ENCODE results near the gene RPL23. TPM values are rescaled to one million over a fixed set of nuclear protein-coding genes. Genes with fewer than 3 reads are reported as not detected.
A peak's percentile ranks its signal among the peaks of the same experiment; 100 is the strongest.

RPL23 gene
- polyA plus RNA-seq (2013, experiment 1 of 4): 2,565 TPM
- 2,389 TPM for polyA plus RNA-seq (2013, experiment 2 of 4)
- 2,415 TPM for polyA plus RNA-seq (2013, experiment 3 of 4)
- 2,794 TPM for polyA plus RNA-seq (2013, experiment 4 of 4)

- Histone ChIP-seq H3K4me3 (ENCODE audit: insufficient read depth, low read depth, low read length) (peak within 1 kb of the TSS; percentile 88), H3K4me1 (ENCODE audit: control insufficient read depth, insufficient read depth, low read length) (peaks cover 7% of the 10 kb centered on the region), H3K27ac (ENCODE audit: insufficient read depth, low read depth, low read length, poor library complexity, severe bottlenecking) (peak within 1 kb of the TSS; percentile 97), H3K36me3 (ENCODE audit: control insufficient read depth, insufficient read depth, low read length) (peaks cover 30% of the 10 kb centered on the region), H3K27me3 (ENCODE audit: control insufficient read depth, insufficient read depth, low read length, poor library complexity, severe bottlenecking) (no peaks in the 10 kb centered on the region), H3K9me3 (ENCODE audit: control insufficient read depth, low read length) (no peaks in the 10 kb centered on the region)
- WGBS, 2 experiments: 0 to 1% methylated on average over 46 to 48 of the region's 48 CpGs
Measured at GRCh38 chr17:38853292-38854219, at the start of gene RPL23. Gene RPL23 (minus strand): TSS chr17:38853721. CDS start chr17:38853710, 11 bp downstream.

- peak overlapping the region; percentile 27 for H3K27ac ChIP-seq (ENCODE audit: insufficient read depth, low read depth, low read length, poor library complexity, severe bottlenecking)
- H3K27me3 ChIP-seq (ENCODE audit: control insufficient read depth, insufficient read depth, low read length, poor library complexity, severe bottlenecking): no peaks in the 10 kb centered on the region
- H3K4me3 ChIP-seq (ENCODE audit: insufficient read depth, low read depth, low read length): no peak overlapping the region
- no peaks in the 10 kb centered on the region for H3K9me3 ChIP-seq (ENCODE audit: control insufficient read depth, low read length)
- WGBS, 2 experiments: 70 to 73% methylated on average over 10 of the region's 10 CpGs
- peaks cover 30% of the 10 kb centered on the region for H3K4me1 ChIP-seq (ENCODE audit: control insufficient read depth, insufficient read depth, low read length)
- peaks cover 5% of the 10 kb centered on the region for H3K36me3 ChIP-seq (ENCODE audit: control insufficient read depth, insufficient read depth, low read length)
Measured at GRCh38 chr17:38900978-38901656, 47.6 kb upstream of the RPL23 start.

GRCh38 chr17:38899421-38899820, 45.9 kb upstream of the RPL23 start:
- Histone ChIP-seq H3K4me1 (ENCODE audit: control insufficient read depth, insufficient read depth, low read length) (peaks cover 34% of the 10 kb centered on the region), H3K4me3 (ENCODE audit: insufficient read depth, low read depth, low read length) (no peak overlapping the region), H3K36me3 (ENCODE audit: control insufficient read depth, insufficient read depth, low read length) (peaks cover 5% of the 10 kb centered on the region), H3K9me3 (ENCODE audit: control insufficient read depth, low read length) (no peaks in the 10 kb centered on the region), H3K27ac (ENCODE audit: insufficient read depth, low read depth, low read length, poor library complexity, severe bottlenecking) (no peak overlapping the region), H3K27me3 (ENCODE audit: control insufficient read depth, insufficient read depth, low read length, poor library complexity, severe bottlenecking) (no peaks in the 10 kb centered on the region)
- WGBS, 2 experiments: 93 to 97% methylated on average over 5 of the region's 5 CpGs

- H3K4me1 ChIP-seq (ENCODE audit: control insufficient read depth, insufficient read depth, low read length): peaks cover 34% of the 10 kb centered on the region
- peaks cover 5% of the 10 kb centered on the region for H3K36me3 ChIP-seq (ENCODE audit: control insufficient read depth, insufficient read depth, low read length)
- WGBS, 2 experiments: 92% methylated on average over 11 of the region's 11 CpGs
- H3K4me3 ChIP-seq (ENCODE audit: insufficient read depth, low read depth, low read length): no peak overlapping the region
- H3K27ac ChIP-seq (ENCODE audit: insufficient read depth, low read depth, low read length, poor library complexity, severe bottlenecking): no peak overlapping the region
- no peaks in the 10 kb centered on the region for H3K9me3 ChIP-seq (ENCODE audit: control insufficient read depth, low read length)
- H3K27me3 ChIP-seq (ENCODE audit: control insufficient read depth, insufficient read depth, low read length, poor library complexity, severe bottlenecking): no peaks in the 10 kb centered on the region
Measured at GRCh38 chr17:38898812-38899348, 45.4 kb upstream of the RPL23 start.

GRCh38 chr17:38898291-38898679, 44.8 kb upstream of the RPL23 start:
- Histone ChIP-seq H3K4me1 (ENCODE audit: control insufficient read depth, insufficient read depth, low read length) (peaks cover 39% of the 10 kb centered on the region), H3K36me3 (ENCODE audit: control insufficient read depth, insufficient read depth, low read length) (peaks cover 5% of the 10 kb centered on the region), H3K4me3 (ENCODE audit: insufficient read depth, low read depth, low read length) (no peak overlapping the region), H3K27ac (ENCODE audit: insufficient read depth, low read depth, low read length, poor library complexity, severe bottlenecking) (no peak overlapping the region), H3K9me3 (ENCODE audit: control insufficient read depth, low read length) (no peaks in the 10 kb centered on the region), H3K27me3 (ENCODE audit: control insufficient read depth, insufficient read depth, low read length, poor library complexity, severe bottlenecking) (no peaks in the 10 kb centered on the region)
- WGBS, 2 experiments: 81 to 83% methylated on average over 9 of the region's 9 CpGs

GRCh38 chr17:38897671-38898290, 44.3 kb upstream of the RPL23 start:
- H3K4me3 ChIP-seq (ENCODE audit: insufficient read depth, low read depth, low read length): no peak overlapping the region
- no peaks in the 10 kb centered on the region for H3K9me3 ChIP-seq (ENCODE audit: control insufficient read depth, low read length)
- peaks cover 43% of the 10 kb centered on the region for H3K4me1 ChIP-seq (ENCODE audit: control insufficient read depth, insufficient read depth, low read length)
- 72 to 73% methylated on average over 12 of the region's 12 CpGs for WGBS, 2 experiments
- no peak overlapping the region for H3K27ac ChIP-seq (ENCODE audit: insufficient read depth, low read depth, low read length, poor library complexity, severe bottlenecking)
- no peaks in the 10 kb centered on the region for H3K27me3 ChIP-seq (ENCODE audit: control insufficient read depth, insufficient read depth, low read length, poor library complexity, severe bottlenecking)
- peaks cover 5% of the 10 kb centered on the region for H3K36me3 ChIP-seq (ENCODE audit: control insufficient read depth, insufficient read depth, low read length)

- H3K4me1 ChIP-seq (ENCODE audit: control insufficient read depth, insufficient read depth, low read length): peaks cover 43% of the 10 kb centered on the region
- H3K36me3 ChIP-seq (ENCODE audit: control insufficient read depth, insufficient read depth, low read length): peaks cover 5% of the 10 kb centered on the region
- H3K9me3 ChIP-seq (ENCODE audit: control insufficient read depth, low read length): no peaks in the 10 kb centered on the region
- no peak overlapping the region for H3K27ac ChIP-seq (ENCODE audit: insufficient read depth, low read depth, low read length, poor library complexity, severe bottlenecking)
- 93% methylated on average over 6 of the region's 6 CpGs for WGBS, 2 experiments
- H3K4me3 ChIP-seq (ENCODE audit: insufficient read depth, low read depth, low read length): no peak overlapping the region
- no peaks in the 10 kb centered on the region for H3K27me3 ChIP-seq (ENCODE audit: control insufficient read depth, insufficient read depth, low read length, poor library complexity, severe bottlenecking)
Measured at GRCh38 chr17:38897176-38897575, 43.7 kb upstream of the RPL23 start.

- Histone ChIP-seq H3K4me3 (ENCODE audit: insufficient read depth, low read depth, low read length) (no peak overlapping the region), H3K9me3 (ENCODE audit: control insufficient read depth, low read length) (no peaks in the 10 kb centered on the region), H3K27ac (ENCODE audit: insufficient read depth, low read depth, low read length, poor library complexity, severe bottlenecking) (peak overlapping the region; percentile 47), H3K4me1 (ENCODE audit: control insufficient read depth, insufficient read depth, low read length) (peaks cover 42% of the 10 kb centered on the region), H3K27me3 (ENCODE audit: control insufficient read depth, insufficient read depth, low read length, poor library complexity, severe bottlenecking) (no peaks in the 10 kb centered on the region), H3K36me3 (ENCODE audit: control insufficient read depth, insufficient read depth, low read length) (peaks cover 5% of the 10 kb centered on the region)
- WGBS, 2 experiments: 66% methylated on average over 13 of the region's 13 CpGs
Measured at GRCh38 chr17:38896346-38896954, 42.9 kb upstream of the RPL23 start.

GRCh38 chr17:38894276-38894675, 40.8 kb upstream of the RPL23 start:
- WGBS, 2 experiments: 85 to 89% methylated on average over 7 of the region's 7 CpGs
- Histone ChIP-seq H3K9me3 (ENCODE audit: control insufficient read depth, low read length) (no peaks in the 10 kb centered on the region), H3K27me3 (ENCODE audit: control insufficient read depth, insufficient read depth, low read length, poor library complexity, severe bottlenecking) (no peaks in the 10 kb centered on the region), H3K4me1 (ENCODE audit: control insufficient read depth, insufficient read depth, low read length) (peaks cover 28% of the 10 kb centered on the region), H3K27ac (ENCODE audit: insufficient read depth, low read depth, low read length, poor library complexity, severe bottlenecking) (no peak overlapping the region), H3K4me3 (ENCODE audit: insufficient read depth, low read depth, low read length) (no peak overlapping the region), H3K36me3 (ENCODE audit: control insufficient read depth, insufficient read depth, low read length) (peaks cover 5% of the 10 kb centered on the region)
